HL-60 (cell line): ENCODE data around the gene KRI1.
"Not testable (repeated sequence)": the region's sequence is repeated elsewhere in the genome, so short reads cannot be mapped to it uniquely, and the experiment has no call there.

Source experiments
- TF ChIP-seq, protein P1 (sequence below): IDR thresholded peaks from one replicate; pipeline ENCODE4 v1.5.1; 2011; ENCODE audit warnings: low read length, control low read depth, inconsistent platforms; ENCODE audit not compliant: insufficient read depth
- TF ChIP-seq, protein P2 (sequence below): IDR thresholded peaks from 2 replicates; pipeline ENCODE4 v1.6.1; 2012; ENCODE audit warnings: low read depth; ENCODE audit not compliant: insufficient replicate concordance

DNA sequence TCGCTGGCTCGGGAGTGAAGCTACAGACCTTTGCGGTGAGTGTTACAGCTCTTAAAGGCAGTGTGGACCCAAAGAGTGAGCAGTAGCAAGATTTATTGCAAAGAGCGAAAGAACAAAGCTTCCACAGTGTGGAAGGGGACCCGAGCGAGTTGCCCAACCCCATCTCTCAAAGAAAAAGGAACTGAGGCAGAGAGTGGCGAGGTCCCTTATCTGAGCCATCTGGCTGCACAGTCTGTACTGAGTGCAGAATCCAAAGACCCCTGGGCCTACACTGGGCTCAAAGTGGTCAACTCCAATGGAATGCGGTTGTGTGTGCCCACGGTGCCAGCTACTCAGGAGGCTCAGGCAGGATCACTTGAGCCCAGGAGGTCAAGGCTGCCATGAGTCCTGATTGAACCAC is 26.8 kb downstream of the KRI1 start:
- TF ChIP-seq, protein P1, sequence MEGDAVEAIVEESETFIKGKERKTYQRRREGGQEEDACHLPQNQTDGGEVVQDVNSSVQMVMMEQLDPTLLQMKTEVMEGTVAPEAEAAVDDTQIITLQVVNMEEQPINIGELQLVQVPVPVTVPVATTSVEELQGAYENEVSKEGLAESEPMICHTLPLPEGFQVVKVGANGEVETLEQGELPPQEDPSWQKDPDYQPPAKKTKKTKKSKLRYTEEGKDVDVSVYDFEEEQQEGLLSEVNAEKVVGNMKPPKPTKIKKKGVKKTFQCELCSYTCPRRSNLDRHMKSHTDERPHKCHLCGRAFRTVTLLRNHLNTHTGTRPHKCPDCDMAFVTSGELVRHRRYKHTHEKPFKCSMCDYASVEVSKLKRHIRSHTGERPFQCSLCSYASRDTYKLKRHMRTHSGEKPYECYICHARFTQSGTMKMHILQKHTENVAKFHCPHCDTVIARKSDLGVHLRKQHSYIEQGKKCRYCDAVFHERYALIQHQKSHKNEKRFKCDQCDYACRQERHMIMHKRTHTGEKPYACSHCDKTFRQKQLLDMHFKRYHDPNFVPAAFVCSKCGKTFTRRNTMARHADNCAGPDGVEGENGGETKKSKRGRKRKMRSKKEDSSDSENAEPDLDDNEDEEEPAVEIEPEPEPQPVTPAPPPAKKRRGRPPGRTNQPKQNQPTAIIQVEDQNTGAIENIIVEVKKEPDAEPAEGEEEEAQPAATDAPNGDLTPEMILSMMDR = not testable (repeated sequence)
- TF ChIP-seq, protein P2, sequence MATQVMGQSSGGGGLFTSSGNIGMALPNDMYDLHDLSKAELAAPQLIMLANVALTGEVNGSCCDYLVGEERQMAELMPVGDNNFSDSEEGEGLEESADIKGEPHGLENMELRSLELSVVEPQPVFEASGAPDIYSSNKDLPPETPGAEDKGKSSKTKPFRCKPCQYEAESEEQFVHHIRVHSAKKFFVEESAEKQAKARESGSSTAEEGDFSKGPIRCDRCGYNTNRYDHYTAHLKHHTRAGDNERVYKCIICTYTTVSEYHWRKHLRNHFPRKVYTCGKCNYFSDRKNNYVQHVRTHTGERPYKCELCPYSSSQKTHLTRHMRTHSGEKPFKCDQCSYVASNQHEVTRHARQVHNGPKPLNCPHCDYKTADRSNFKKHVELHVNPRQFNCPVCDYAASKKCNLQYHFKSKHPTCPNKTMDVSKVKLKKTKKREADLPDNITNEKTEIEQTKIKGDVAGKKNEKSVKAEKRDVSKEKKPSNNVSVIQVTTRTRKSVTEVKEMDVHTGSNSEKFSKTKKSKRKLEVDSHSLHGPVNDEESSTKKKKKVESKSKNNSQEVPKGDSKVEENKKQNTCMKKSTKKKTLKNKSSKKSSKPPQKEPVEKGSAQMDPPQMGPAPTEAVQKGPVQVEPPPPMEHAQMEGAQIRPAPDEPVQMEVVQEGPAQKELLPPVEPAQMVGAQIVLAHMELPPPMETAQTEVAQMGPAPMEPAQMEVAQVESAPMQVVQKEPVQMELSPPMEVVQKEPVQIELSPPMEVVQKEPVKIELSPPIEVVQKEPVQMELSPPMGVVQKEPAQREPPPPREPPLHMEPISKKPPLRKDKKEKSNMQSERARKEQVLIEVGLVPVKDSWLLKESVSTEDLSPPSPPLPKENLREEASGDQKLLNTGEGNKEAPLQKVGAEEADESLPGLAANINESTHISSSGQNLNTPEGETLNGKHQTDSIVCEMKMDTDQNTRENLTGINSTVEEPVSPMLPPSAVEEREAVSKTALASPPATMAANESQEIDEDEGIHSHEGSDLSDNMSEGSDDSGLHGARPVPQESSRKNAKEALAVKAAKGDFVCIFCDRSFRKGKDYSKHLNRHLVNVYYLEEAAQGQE = not testable (repeated sequence)
